Heart right ventricle (tissue), 16 donors: ENCODE measurements around the gene PLEKHG5. TPM values are rescaled to one million over a fixed set of nuclear protein-coding genes. Genes with fewer than 3 reads are reported as not detected.

Experiments
- ATAC-seq, 8 donors: fragments of 200-7000 bp; cut with Tn5 transposase; one replicate each; pipeline ENCODE4 v1.9.1; 2020; ENCODE audit warnings: mild to moderate bottlenecking in 8 of 8, moderate library complexity in 8 of 8, moderate number of reproducible peaks in 1 of 8
- DNase-seq, 2 donors: peaks; one replicate each; pipeline ENCODE4 v3.0.0-alpha.2; 2020
- H3K27ac ChIP-seq, 10 donors: fragments of 200-600 bp; sonication (generic) in 2 of 10; one replicate each; pipeline versions ENCODE4 v1.5.0 to v1.8.0; 2020 to 2022; ENCODE audit warnings: mild to moderate bottlenecking in 3 of 10
- H3K27me3 ChIP-seq, 7 donors: fragments of 200-600 bp; one replicate each; pipeline ENCODE4 v1.8.0; 2021 to 2022; ENCODE audit warnings: mild to moderate bottlenecking in 2 of 7
- H3K36me3 ChIP-seq, 9 donors: fragments of 200-600 bp; sonication (generic) in 1 of 9; one replicate each; pipeline versions ENCODE4 v1.5.0 to v1.8.0; 2020 to 2022; ENCODE audit warnings: mild to moderate bottlenecking in 2 of 9
- H3K4me1 ChIP-seq, 9 donors: fragments of 200-600 bp; sonication (generic) in 1 of 9; one replicate each; pipeline versions ENCODE4 v1.5.0 to v1.8.0; 2020 to 2022; ENCODE audit warnings: mild to moderate bottlenecking in 4 of 9
- H3K4me3 ChIP-seq, 10 donors: fragments of 200-600 bp; sonication (generic) in 2 of 10; one replicate each; pipeline versions ENCODE4 v1.5.0 to v1.8.0; 2020 to 2022; ENCODE audit warnings: mild to moderate bottlenecking in 7 of 10, moderate library complexity in 2 of 10
- H3K9me3 ChIP-seq, 11 donors: fragments of 200-600 bp in 10 of 11; sonication (generic) in 2 of 11; one replicate each; pipeline versions ENCODE4 v1.5.0 to v1.8.0; 2013 to 2022; ENCODE audit warnings: mild to moderate bottlenecking in 2 of 11, control low read depth in 1 of 11, moderate library complexity in 1 of 11
- CTCF ChIP-seq, 9 donors: fragments of 200-600 bp; sonication (generic) in 2 of 9; IDR thresholded peaks; one replicate each; pipeline versions ENCODE4 v1.5.0 to v1.8.0; 2021 to 2022; ENCODE audit warnings: antibody characterized with exemption in 9 of 9, mild to moderate bottlenecking in 5 of 9, moderate library complexity in 1 of 9
- WGBS, 2 donors: extraction: QIAGEN DNeasy Blood & Tissue Kit; methylation state at CpG; one replicate each; pipeline ENCODE4 v1.1.7; 2013; ENCODE audit warnings: inconsistent platforms in 1 of 2; 5-methylcytosine and 5-hydroxymethylcytosine counted together
- intact Hi-C, 10 donors: fragments of 100-400 bp; cut with DNase I; formaldehyde crosslinking; loops; one replicate each; pipeline versions ENCODE4 v1.11.1 to v1.14.2; 2022
- polyA plus RNA-seq, 2 donors: library from polyadenylated mRNA; stranded (reverse); fragments of 200-250 nt; gene quantifications; one replicate each; pipeline ENCODE4 v1.2.3, GENCODE V29; 2013
- total RNA-seq, 10 donors: library from RNA; stranded (reverse); fragmentation: NEBNext Ultra II Directional in 3 of 10; extraction: Animal tissue kit (Norgen Biotek cat#: 25700) in 3 of 10; gene quantifications; one replicate each; pipeline versions ENCODE4 v1.2.1 to v1.2.4, GENCODE V29; 2021 to 2023
- donor health status: Arrhythmogenic right ventricular cardiomyopathy.
- donor health status: ischemic (EF 13 %, LVEDD 7.1; RV severe dilation, severe dysfunction).
- donor health status: healthy with polysubstance abuse.
- donor health status: DM: no; HTN: yes; CAD: no.
- donor health status: DM: no; HTN: no; CAD: no.
- donor health status: ischemic (EF 25% LVEDD 6.9; RV normal size, moderate dysfunction).
- donor health status: ischemic (EF 25% LVEDD 5.7; RV mildly dilated, moderate dysfunction).
- donor health status: healthy.
- donor health status: DM: yes; HTN: yes; CAD: no.
- donor health status: Ischemic cardiomyopathy.
- donor health status: ischemic (EF 35%, LVEDD 5.7; RV mildly dilated, moderate dysfunction).
- donor health status: nonischemic (EF 11% LVEDD 7.7; RV severe dilation, severe dysfunction).
- donor health status: DM: yes; HTN: yes; CAD: no.
- donor health status: PGD.
- donor health status: ischemic (EF 29% LVEDD 5.4; RV normal size, mild dysfunction).
- donor health status: nonischemic (EF 23%, LVEDD 6.1; RV moderate dilation, normal function).

PLEKHG5 gene
- total and polyA plus RNA-seq, 12 donors: 6.6 to 28.7 (median 15.3) TPM

GRCh38 chr1:6481820-6482219 lies 9.6 kb downstream of the PLEKHG5 start:
- Histone ChIP-seq H3K36me3 (peaks cover 0 to 21% (median 0%) of the 10 kb centered on the region in 9 donors), H3K27me3 (peaks cover 0 to 34% (median 5%) of the 10 kb centered on the region in 7 donors), H3K27ac (no peak overlapping the region), H3K4me1 (peaks cover 4 to 29% (median 19%) of the 10 kb centered on the region in 9 donors), H3K4me3 (no peak overlapping the region), H3K9me3 (no peaks in the 10 kb centered on the region)
- no peak for ATAC-seq
- no peak for DNase-seq
- intact Hi-C loops: loop anchor here in 3 of 10 donors (10.0 kb wide), 3 partner anchors 53 to 163 kb away; no protein-coding TSS in a partner anchor
- TF ChIP-seq CTCF (IDR thresholded peaks at IDR 0.05): no peak
- 81 to 84% methylated on average over 4 to 5 of the region's 5 CpGs for WGBS, 2 donors

GRCh38 chr1:6477039-6477820 lies 14.2 kb downstream of the PLEKHG5 start:
- no peaks in the 10 kb centered on the region for H3K9me3 ChIP-seq
- WGBS, 2 donors: 88% methylated on average over 24 of the region's 24 CpGs
- DNase-seq: no peak
- no peaks in the 10 kb centered on the region for H3K27me3 ChIP-seq
- H3K36me3 ChIP-seq: peaks cover 0 to 57% (median 15%) of the 10 kb centered on the region in 9 donors
- peaks cover 0 to 3% (median 0%) of the 10 kb centered on the region in 9 donors for H3K4me1 ChIP-seq
- no peak overlapping the region for H3K4me3 ChIP-seq
- ATAC-seq: no peak
- no peak overlapping the region for H3K27ac ChIP-seq
- TF ChIP-seq CTCF (IDR thresholded peaks at IDR 0.05): no peak
- intact Hi-C loops: no loop called here

- intact Hi-C loops: no loop called here
- H3K27ac ChIP-seq: no peak overlapping the region
- ATAC-seq (no peak), DNase-seq (no peak)
- 93% methylated on average over 5 of the region's 5 CpGs for WGBS, 2 donors
- no peak for TF ChIP-seq CTCF (IDR thresholded peaks at IDR 0.05)
- peaks cover 0 to 3% (median 0%) of the 10 kb centered on the region in 9 donors for H3K4me1 ChIP-seq
- no peak overlapping the region for H3K4me3 ChIP-seq
- H3K9me3 ChIP-seq: no peaks in the 10 kb centered on the region
- peaks cover 0 to 62% (median 15%) of the 10 kb centered on the region in 9 donors for H3K36me3 ChIP-seq
- H3K27me3 ChIP-seq: no peaks in the 10 kb centered on the region
Observed at GRCh38 chr1:6476483-6476882, 15.0 kb downstream of the PLEKHG5 start.

GRCh38 chr1:6475381-6476133 lies 15.9 kb downstream of the PLEKHG5 start:
- ATAC-seq (peak; percentile 42 to 79 (median 74)), DNase-seq (peak in 1 of 2 donors; percentile 63)
- TF ChIP-seq CTCF (IDR thresholded peaks at IDR 0.05): peak; percentile 72 to 97 (median 90)
- Histone ChIP-seq H3K4me1 (peaks cover 0 to 3% (median 0%) of the 10 kb centered on the region in 9 donors), H3K27me3 (no peaks in the 10 kb centered on the region), H3K9me3 (no peaks in the 10 kb centered on the region), H3K36me3 (peaks cover 0 to 71% (median 21%) of the 10 kb centered on the region in 9 donors), H3K4me3 (no peak overlapping the region), H3K27ac (no peak overlapping the region)
- WGBS, 2 donors: 34 to 45% methylated on average over 33 of the region's 33 CpGs
- intact Hi-C loops: no loop called here
